ENCODE data around the gene ADD1. TPM values are rescaled to one million over a fixed set of nuclear protein-coding genes. Genes with fewer than 3 reads are reported as not detected.
A peak's percentile ranks its signal among the peaks of the same experiment; 100 is the strongest.

Gene ADD1
- total and polyA plus RNA-seq, 11 donors: 179 to 275 (median 215) TPM

DNA sequence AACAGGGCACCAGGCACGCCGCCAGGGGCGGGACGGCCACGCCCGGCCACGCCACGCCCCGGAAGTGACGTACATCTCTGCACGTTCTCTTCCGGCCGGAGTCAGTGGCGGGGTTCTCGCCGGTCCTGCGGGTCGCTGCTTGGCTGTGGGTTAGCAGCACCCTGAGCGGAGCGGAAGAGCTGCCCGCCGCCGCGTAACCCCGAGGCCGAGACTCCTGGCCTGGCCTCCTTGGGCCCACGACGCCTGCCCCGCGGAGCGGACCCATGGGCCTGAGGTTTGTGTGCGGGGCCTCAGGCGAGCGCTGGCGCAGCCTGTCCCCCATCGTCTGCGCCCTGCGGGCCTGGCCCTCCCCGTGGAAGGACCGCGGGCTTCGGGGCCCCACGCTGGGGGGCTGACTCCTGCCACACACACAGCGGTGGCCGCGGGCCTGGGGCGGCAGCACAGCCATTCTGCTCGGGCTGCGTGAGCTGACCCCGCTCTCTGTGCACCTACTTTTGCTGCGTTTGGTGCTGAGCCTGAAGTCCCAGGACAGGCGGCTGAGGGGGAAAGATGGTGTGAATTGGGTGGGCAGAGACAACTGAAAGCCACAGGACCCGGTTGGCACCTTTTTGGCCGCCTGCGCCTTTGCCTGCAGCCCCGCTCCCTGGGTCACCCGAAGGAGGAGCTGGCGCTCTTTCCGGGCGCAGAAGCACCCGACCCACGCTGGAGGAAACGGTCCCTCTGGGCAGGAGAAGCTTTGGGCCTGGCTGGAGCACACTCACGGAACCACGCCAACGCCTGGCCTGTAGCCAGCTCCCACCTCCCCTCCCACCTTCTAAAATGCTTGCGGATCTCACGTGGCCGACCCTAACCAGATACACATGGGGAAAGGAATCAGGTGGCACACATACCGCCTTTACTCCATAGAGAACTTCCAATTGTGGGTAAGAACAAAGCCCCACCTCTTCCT lies 91.4 kb downstream of the ADD1 start:
- peak overlapping the region; percentile 76 to 100 (median 89) for H3K4me3 ChIP-seq
- peaks cover 0 to 49% (median 40%) of the 10 kb centered on the region in 9 donors for H3K36me3 ChIP-seq
- peak; percentile 94 to 98 (median 96) for DNase-seq
- WGBS, 4 donors: 1 to 2% (median 1%) methylated on average over 23 to 70 of the region's 70 CpGs
- peak overlapping the region; percentile 68 to 96 (median 88) for H3K27ac ChIP-seq
- intact Hi-C loops (cut with DNase I): loop anchor here (2.0 to 10.0 kb wide), 8 partner anchors 28 to 178 kb away; partner anchors contain the start of genes ADD1 (in 4 of the 10), GRK4 (in 1 of the 10), NOP14 (in 1 of the 10) and TNIP2 (in 1 of the 10)
- peak; percentile 54 to 84 (median 83) for ATAC-seq
- H3K9me3 ChIP-seq: no peaks in the 10 kb centered on the region
- H3K27me3 ChIP-seq: no peaks in the 10 kb centered on the region
- H3K4me1 ChIP-seq: peaks cover 2 to 63% (median 42%) of the 10 kb centered on the region in 12 donors
- peak; percentile 24 to 92 for TF ChIP-seq POLR2A (IDR thresholded peaks at IDR 0.05)
- TF ChIP-seq, protein P1, sequence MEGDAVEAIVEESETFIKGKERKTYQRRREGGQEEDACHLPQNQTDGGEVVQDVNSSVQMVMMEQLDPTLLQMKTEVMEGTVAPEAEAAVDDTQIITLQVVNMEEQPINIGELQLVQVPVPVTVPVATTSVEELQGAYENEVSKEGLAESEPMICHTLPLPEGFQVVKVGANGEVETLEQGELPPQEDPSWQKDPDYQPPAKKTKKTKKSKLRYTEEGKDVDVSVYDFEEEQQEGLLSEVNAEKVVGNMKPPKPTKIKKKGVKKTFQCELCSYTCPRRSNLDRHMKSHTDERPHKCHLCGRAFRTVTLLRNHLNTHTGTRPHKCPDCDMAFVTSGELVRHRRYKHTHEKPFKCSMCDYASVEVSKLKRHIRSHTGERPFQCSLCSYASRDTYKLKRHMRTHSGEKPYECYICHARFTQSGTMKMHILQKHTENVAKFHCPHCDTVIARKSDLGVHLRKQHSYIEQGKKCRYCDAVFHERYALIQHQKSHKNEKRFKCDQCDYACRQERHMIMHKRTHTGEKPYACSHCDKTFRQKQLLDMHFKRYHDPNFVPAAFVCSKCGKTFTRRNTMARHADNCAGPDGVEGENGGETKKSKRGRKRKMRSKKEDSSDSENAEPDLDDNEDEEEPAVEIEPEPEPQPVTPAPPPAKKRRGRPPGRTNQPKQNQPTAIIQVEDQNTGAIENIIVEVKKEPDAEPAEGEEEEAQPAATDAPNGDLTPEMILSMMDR (IDR thresholded peaks at IDR 0.05): peak in 2 of 12 donors; percentile 1 to 26

DNA sequence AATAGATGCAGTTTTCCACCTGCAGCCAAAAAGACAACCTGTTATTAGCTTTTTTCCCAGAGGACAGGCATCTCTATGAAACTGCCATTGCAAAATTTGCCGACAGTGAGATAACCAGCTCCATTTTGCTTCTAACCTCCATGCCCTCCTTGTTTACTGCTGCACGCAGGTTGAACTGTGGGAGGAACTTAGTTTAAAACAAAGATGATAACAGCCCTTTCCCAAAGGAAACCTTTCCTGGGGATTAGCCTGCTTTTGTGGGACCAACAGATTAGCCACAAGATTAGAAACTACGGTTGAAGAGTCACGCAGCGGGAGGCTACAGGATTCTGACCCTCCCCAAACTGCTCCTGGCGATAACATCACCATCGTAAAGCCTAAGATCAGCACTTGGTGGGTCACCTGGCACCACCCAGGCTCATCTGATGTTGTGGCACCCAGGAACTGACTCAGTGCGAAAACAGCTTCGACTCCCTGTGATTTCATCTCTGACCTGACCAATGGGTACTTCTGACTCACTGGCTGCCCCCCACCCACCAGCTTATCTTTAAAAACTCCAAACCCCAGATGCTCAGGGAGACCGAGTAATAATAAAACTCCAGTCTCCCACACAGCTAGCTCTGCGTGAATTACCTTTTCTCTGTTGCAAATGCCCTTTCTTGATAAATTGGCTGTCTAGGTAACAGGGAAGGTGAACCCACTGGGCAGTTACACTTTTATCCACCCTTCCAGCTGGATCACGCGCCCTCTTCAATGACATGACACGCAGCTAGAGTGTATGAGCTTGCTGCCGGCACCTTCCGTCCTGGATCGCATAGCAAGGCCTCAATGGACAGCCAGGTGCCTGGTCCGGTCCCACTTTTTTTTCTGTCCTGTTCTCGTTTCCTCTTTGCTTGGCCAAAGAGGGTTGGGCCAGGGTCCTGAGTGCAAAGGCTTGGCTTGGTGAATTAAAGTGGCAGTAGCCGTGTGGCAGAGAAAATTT lies 92.4 kb downstream of the ADD1 start:
- Histone ChIP-seq H3K36me3 (peaks cover 0 to 49% (median 40%) of the 10 kb centered on the region in 9 donors), H3K4me3 (peak overlapping the region in 11 of 12 donors; percentile 76 to 100 (median 90)), H3K27me3 (no peaks in the 10 kb centered on the region), H3K27ac (peak overlapping the region in 8 of 12 donors; percentile 86 to 96 (median 90)), H3K4me1 (peaks cover 2 to 54% (median 41%) of the 10 kb centered on the region in 12 donors), H3K9me3 (no peaks in the 10 kb centered on the region)
- ATAC-seq (no peak), DNase-seq (peak in 1 of 5 donors; percentile 45)
- TF ChIP-seq, protein P1 (IDR thresholded peaks at IDR 0.05): no peak
- TF ChIP-seq POLR2A (IDR thresholded peaks at IDR 0.05): no peak
- intact Hi-C loops (cut with DNase I): loop anchor here in 7 of 10 donors (2.0 to 10.0 kb wide), 6 partner anchors 27 to 174 kb away; partner anchors contain the start of genes ADD1 (in 2 of the 7), GRK4 (in 1 of the 7) and NOP14 (in 1 of the 7)
- WGBS, 4 donors: 79 to 86% (median 80%) methylated on average over 20 of the region's 20 CpGs

- TF ChIP-seq, protein P1 (IDR thresholded peaks at IDR 0.05): no peak
- TF ChIP-seq POLR2A (IDR thresholded peaks at IDR 0.05): no peak
- H3K27ac ChIP-seq: no peak overlapping the region
- WGBS, 4 donors: 78 to 85% (median 81%) methylated on average over 6 of the region's 6 CpGs
- H3K4me1 ChIP-seq: peaks cover 2 to 47% (median 34%) of the 10 kb centered on the region in 12 donors
- intact Hi-C loops (cut with DNase I): loop anchor here in 5 of 10 donors (5.0 to 10.0 kb wide), 4 partner anchors 92 to 174 kb away; partner anchors contain the start of gene ADD1 (in 2 of the 5)
- ATAC-seq (no peak), DNase-seq (peak in 1 of 5 donors; percentile 37)
- peaks cover 0 to 52% (median 47%) of the 10 kb centered on the region in 9 donors for H3K36me3 ChIP-seq
- no peaks in the 10 kb centered on the region for H3K9me3 ChIP-seq
- no peaks in the 10 kb centered on the region for H3K27me3 ChIP-seq
- no peak overlapping the region for H3K4me3 ChIP-seq
Observed at GRCh38 chr4:2936773-2937145, 93.1 kb downstream of the ADD1 start.

All from heart left ventricle (tissue), 16 donors.